ENCODE data around the gene AKAP6.

GRCh38 chr14:32738206-32738871 lies 409.2 kb downstream of the AKAP6 start:
- TF ChIP-seq EP300 (IDR thresholded peaks at IDR 0.05) (no peak), CTCF (IDR thresholded peaks at IDR 0.05) (no peak)
